CD14-positive monocyte (primary cell): ENCODE measurements around the gene RHBDL1. TPM values are rescaled to one million over a fixed set of nuclear protein-coding genes. Genes with fewer than 3 reads are reported as not detected.
A peak's percentile ranks its signal among the peaks of the same experiment; 100 is the strongest.

Experiments
- DNase-seq, 3 donors: peaks; one replicate each; pipeline ENCODE4 v3.0.0-alpha.2; 2011 to 2022
- H2AFZ ChIP-seq: 2 replicates; pipeline ENCODE4 v1.6.0; 2012; ENCODE audit warnings: mild to moderate bottlenecking, low read depth, low read length, inconsistent platforms; ENCODE audit not compliant: insufficient read depth, poor library complexity, severe bottlenecking
- H3K27ac ChIP-seq, 2 donors: 1 replicate in 1 of 2; 2 replicates in 1 of 2; pipeline ENCODE4 v1.5.1; 2012 to 2013; ENCODE audit warnings: low read length in 2 of 2, control low read depth in 1 of 2, inconsistent platforms in 1 of 2, low read depth in 1 of 2, mild to moderate bottlenecking in 1 of 2
- H3K27me3 ChIP-seq, 2 donors: one replicate each; pipeline versions ENCODE4 v1.6.0 to v1.6.1; 2011 to 2013; ENCODE audit warnings: low read length in 2 of 2; ENCODE audit not compliant: control insufficient read depth in 2 of 2, insufficient read depth in 2 of 2
- H3K36me3 ChIP-seq, 2 donors: replicated peaks in 1 of 2; 1 replicate in 1 of 2; 2 replicates in 1 of 2; pipeline versions ENCODE4 v1.5.1 to v1.6.1; 2012 to 2013; ENCODE audit warnings: low read length in 2 of 2, control low read depth in 1 of 2, inconsistent platforms in 1 of 2, mild to moderate bottlenecking in 1 of 2; ENCODE audit not compliant: insufficient read depth in 2 of 2, control insufficient read depth in 1 of 2
- H3K4me1 ChIP-seq, 2 donors: 1 replicate in 1 of 2; 2 replicates in 1 of 2; pipeline versions ENCODE4 v1.5.1 to v1.6.1; 2012 to 2013; ENCODE audit warnings: low read length in 2 of 2, control low read depth in 1 of 2, inconsistent platforms in 1 of 2, mild to moderate bottlenecking in 1 of 2, moderate library complexity in 1 of 2; ENCODE audit not compliant: insufficient read depth in 2 of 2, control insufficient read depth in 1 of 2
- H3K4me2 ChIP-seq: replicated peaks from 2 replicates; pipeline ENCODE3; 2012; ENCODE audit warnings: low read length, moderate library complexity, mild to moderate bottlenecking; ENCODE audit not compliant: poor library complexity, severe bottlenecking; ENCODE audit errors: extremely low read depth
- H3K4me3 ChIP-seq, 3 experiments: fragments of 200-600 bp in 1 of 3; sonication (generic) in 1 of 3; replicated peaks in 1 of 3; 1 replicate in 2 of 3; 2 replicates in 1 of 3; pipeline ENCODE4 v1.5.1; 2011 to 2013; ENCODE audit warnings: low read length in 3 of 3, mild to moderate bottlenecking in 3 of 3, control low read depth in 2 of 3, low read depth in 2 of 3, inconsistent platforms in 1 of 3, moderate library complexity in 1 of 3
- H3K79me2 ChIP-seq: 2 replicates; pipeline ENCODE4 v1.6.0; 2012; ENCODE audit warnings: mild to moderate bottlenecking, control low read depth, inconsistent platforms, low read length, moderate library complexity; ENCODE audit not compliant: insufficient read depth
- H3K9ac ChIP-seq: 2 replicates; pipeline ENCODE4 v1.6.0; 2017; ENCODE audit warnings: low read length, mild to moderate bottlenecking; ENCODE audit not compliant: insufficient read depth, poor library complexity, severe bottlenecking
- H3K9me3 ChIP-seq, 2 donors: replicated peaks in 1 of 2; 1 replicate in 1 of 2; 2 replicates in 1 of 2; pipeline versions ENCODE4 v1.5.1 to v1.6.1; 2012 to 2013; ENCODE audit warnings: low read length in 2 of 2, control low read depth in 1 of 2; ENCODE audit not compliant: control insufficient read depth in 1 of 2, insufficient read depth in 1 of 2
- H4K20me1 ChIP-seq: 2 replicates; pipeline ENCODE4 v1.6.0; 2012; ENCODE audit warnings: mild to moderate bottlenecking, low read length, control low read depth, moderate library complexity; ENCODE audit not compliant: insufficient read depth
- H3K27ac Mint-ChIP-seq, 7 donors: one replicate each; pipeline ENCODE4 v1.8.0; 2020; ENCODE audit warnings: mild to moderate bottlenecking in 7 of 7, mixed read lengths in 7 of 7, moderate library complexity in 6 of 7, inconsistent platforms in 2 of 7
- H3K27me3 Mint-ChIP-seq, 3 donors: one replicate each; pipeline ENCODE4 v1.8.0; 2021 to 2022; ENCODE audit warnings: low read depth in 3 of 3, mild to moderate bottlenecking in 3 of 3, mixed read lengths in 3 of 3, moderate library complexity in 3 of 3, inconsistent platforms in 1 of 3
- H3K36me3 Mint-ChIP-seq, 2 donors: one replicate each; pipeline ENCODE4 v1.8.0; 2020; ENCODE audit warnings: mixed read lengths in 2 of 2, inconsistent platforms in 1 of 2, mild to moderate bottlenecking in 1 of 2
- H3K4me1 Mint-ChIP-seq: one replicate; pipeline ENCODE4 v1.8.0; 2020; ENCODE audit warnings: mild to moderate bottlenecking, mixed read lengths
- H3K4me3 Mint-ChIP-seq, 2 donors: one replicate each; pipeline ENCODE4 v1.8.0; 2020; ENCODE audit warnings: mild to moderate bottlenecking in 2 of 2, mixed read lengths in 2 of 2, moderate library complexity in 1 of 2
- H3K9me3 Mint-ChIP-seq, 7 donors: one replicate each; pipeline ENCODE4 v1.8.0; 2020 to 2022; ENCODE audit warnings: mixed read lengths in 7 of 7, mild to moderate bottlenecking in 6 of 7, moderate library complexity in 6 of 7, inconsistent platforms in 2 of 7
- WGBS: methylation state at CpG from one replicate; pipeline ENCODE4 v1.1.5; 2013; ENCODE audit warnings: missing lambda C conversion rate; ENCODE audit not compliant: insufficient coverage; 5-methylcytosine and 5-hydroxymethylcytosine counted together
- intact Hi-C, 2 donors: fragments of 100-400 bp; cut with micrococcal nuclease; formaldehyde crosslinking; loops; one replicate each; pipeline versions ENCODE4 v1.15.0 to v1.15.1; 2023
- polyA plus RNA-seq, 3 donors: library from polyadenylated mRNA; depleted of rRNA in 1 of 3; unstranded in 2 of 3; stranded (reverse) in 1 of 3; fragments of 300-500 nt in 2 of 3; fragments of >200 nt in 1 of 3; fragmentation: Illumina TruSeq in 2 of 3; gene quantifications; 1 replicate in 2 of 3; 2 replicates in 1 of 3; pipeline ENCODE4 v1.2.3, GENCODE V29; 2012 to 2021
- TF ChIP-seq, protein P1 (sequence below): fragments of 200-600 bp; IDR thresholded peaks from one replicate; pipeline ENCODE4 v1.8.0; 2022; ENCODE audit warnings: antibody characterized with exemption, mild to moderate bottlenecking

Gene RHBDL1
- polyA plus RNA-seq, 3 donors = 1.3 TPM; not detected in 2

DNA sequence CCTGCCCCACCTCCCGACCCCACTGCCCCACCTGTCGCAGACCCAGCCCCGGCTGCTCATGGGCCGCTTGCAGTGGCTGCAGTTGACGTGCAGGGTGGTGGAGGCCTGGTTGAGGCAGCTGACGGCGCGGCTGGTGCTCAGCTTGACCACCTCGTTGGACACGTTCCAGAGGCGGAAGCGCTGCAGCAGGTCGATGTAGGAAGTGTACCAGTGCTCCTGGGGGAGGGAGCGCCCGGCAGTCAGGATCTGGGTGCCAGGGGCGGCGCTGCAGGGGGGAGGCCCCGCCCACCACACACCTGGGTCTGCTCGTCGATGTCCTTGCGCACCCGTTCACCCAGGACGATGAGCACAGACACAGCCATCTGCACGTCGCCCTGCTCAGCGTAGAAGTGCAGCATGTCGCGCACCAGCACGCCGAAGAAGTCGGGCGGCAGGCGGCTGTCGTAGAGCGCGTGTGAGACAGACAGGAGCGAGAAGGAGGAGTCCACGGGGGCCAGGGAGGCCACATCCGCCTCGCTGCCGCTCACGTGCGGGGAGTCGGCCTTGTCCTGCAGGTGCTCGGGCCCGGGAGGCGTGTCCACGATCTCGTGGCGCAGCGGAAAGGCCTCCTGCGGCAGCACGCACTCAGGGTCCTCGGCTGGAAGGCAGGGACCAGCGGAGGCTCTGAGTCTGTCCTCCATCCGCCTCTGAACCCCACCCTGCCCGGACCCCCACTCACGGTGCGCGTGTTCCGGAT lies 9.7 kb downstream of the RHBDL1 start:
- H3K27ac Mint-ChIP-seq = peak overlapping the region in 3 of 7 donors; percentile 19 to 55 (median 50)
- TF ChIP-seq, protein P1, sequence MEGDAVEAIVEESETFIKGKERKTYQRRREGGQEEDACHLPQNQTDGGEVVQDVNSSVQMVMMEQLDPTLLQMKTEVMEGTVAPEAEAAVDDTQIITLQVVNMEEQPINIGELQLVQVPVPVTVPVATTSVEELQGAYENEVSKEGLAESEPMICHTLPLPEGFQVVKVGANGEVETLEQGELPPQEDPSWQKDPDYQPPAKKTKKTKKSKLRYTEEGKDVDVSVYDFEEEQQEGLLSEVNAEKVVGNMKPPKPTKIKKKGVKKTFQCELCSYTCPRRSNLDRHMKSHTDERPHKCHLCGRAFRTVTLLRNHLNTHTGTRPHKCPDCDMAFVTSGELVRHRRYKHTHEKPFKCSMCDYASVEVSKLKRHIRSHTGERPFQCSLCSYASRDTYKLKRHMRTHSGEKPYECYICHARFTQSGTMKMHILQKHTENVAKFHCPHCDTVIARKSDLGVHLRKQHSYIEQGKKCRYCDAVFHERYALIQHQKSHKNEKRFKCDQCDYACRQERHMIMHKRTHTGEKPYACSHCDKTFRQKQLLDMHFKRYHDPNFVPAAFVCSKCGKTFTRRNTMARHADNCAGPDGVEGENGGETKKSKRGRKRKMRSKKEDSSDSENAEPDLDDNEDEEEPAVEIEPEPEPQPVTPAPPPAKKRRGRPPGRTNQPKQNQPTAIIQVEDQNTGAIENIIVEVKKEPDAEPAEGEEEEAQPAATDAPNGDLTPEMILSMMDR = no peak
- Histone ChIP-seq H3K4me1 (peaks cover 45 to 67% of the 10 kb centered on the region in 2 donors), H3K4me3 (no peak overlapping the region), H3K9ac (no peak overlapping the region), H3K79me2 (peaks cover 33% of the 10 kb centered on the region), H2AFZ (no peak overlapping the region), H4K20me1 (peaks cover 36% of the 10 kb centered on the region), H3K9me3 (no peaks in the 10 kb centered on the region), H3K36me3 (peaks cover 20 to 21% of the 10 kb centered on the region in 2 donors), H3K4me2 (peak overlapping the region; percentile 86), H3K27me3 (no peaks in the 10 kb centered on the region), H3K27ac (no peak overlapping the region)
- intact Hi-C loops = loop anchor here (5.0 kb wide), 2 partner anchors 48 to 98 kb away; partner anchors contain the start of gene METTL26 (in 1 of the 2)
- no peak for DNase-seq
- no peak overlapping the region for H3K4me3 Mint-ChIP-seq
- no peaks in the 10 kb centered on the region for H3K27me3 Mint-ChIP-seq
- 94% methylated on average over 60 of the region's 61 CpGs for WGBS
- H3K36me3 Mint-ChIP-seq = peaks cover 26 to 39% of the 10 kb centered on the region in 2 donors
- peaks cover 33% of the 10 kb centered on the region for H3K4me1 Mint-ChIP-seq
- H3K9me3 Mint-ChIP-seq = no peaks in the 10 kb centered on the region

DNA sequence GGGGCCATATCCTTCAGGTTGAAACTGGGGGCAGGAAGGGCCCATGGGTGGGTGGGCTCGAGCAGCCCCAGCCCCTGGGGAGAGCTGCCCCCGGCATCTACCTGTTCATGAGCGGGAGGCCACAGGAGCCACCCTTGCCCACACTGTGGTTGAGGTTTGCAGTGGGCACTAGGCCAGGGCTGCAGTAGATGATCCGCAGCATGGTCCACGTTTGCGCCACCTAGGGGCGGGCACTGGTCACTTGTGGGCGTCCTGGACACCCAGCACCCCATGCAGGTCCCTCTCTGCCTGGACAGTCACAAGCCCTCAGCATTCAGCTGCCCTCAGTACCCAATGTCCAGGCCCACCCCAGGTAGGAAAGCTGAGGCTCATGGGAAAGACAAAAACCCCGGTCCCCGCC lies 10.5 kb downstream of the RHBDL1 start:
- H4K20me1 ChIP-seq = peaks cover 32% of the 10 kb centered on the region
- no peaks in the 10 kb centered on the region for H3K9me3 ChIP-seq
- H3K9ac ChIP-seq = no peak overlapping the region
- TF ChIP-seq, protein P1 = no peak
- Mint-ChIP-seq H3K36me3 (peaks cover 27 to 39% of the 10 kb centered on the region in 2 donors), H3K4me1 (peaks cover 36% of the 10 kb centered on the region), H3K9me3 (peaks cover 0 to 5% (median 0%) of the 10 kb centered on the region in 7 donors), H3K27me3 (peaks cover 2 to 4% (median 3%) of the 10 kb centered on the region in 3 donors), H3K4me3 (no peak overlapping the region), H3K27ac (peak overlapping the region in 3 of 7 donors; percentile 5 to 52 (median 44))
- H3K36me3 ChIP-seq = peaks cover 20 to 21% of the 10 kb centered on the region in 2 donors
- H3K27ac ChIP-seq = no peak overlapping the region
- H3K4me3 ChIP-seq = no peak overlapping the region
- peaks cover 0 to 1% of the 10 kb centered on the region in 2 donors for H3K27me3 ChIP-seq
- 72% methylated on average over 10 of the region's 10 CpGs for WGBS
- peak; percentile 35 to 52 (median 37) for DNase-seq
- H3K79me2 ChIP-seq = peaks cover 27% of the 10 kb centered on the region
- intact Hi-C loops = no loop called here
- no peak overlapping the region for H2AFZ ChIP-seq
- no peak overlapping the region for H3K4me2 ChIP-seq
- H3K4me1 ChIP-seq = peaks cover 47 to 66% of the 10 kb centered on the region in 2 donors
